NCI-H526 (cell line): ENCODE results near the gene SLC24A4.
"Not testable (repeated sequence)": the region's sequence is repeated elsewhere in the genome, so short reads cannot be mapped to it uniquely, and the experiment has no call there.

Source experiments
- DNase-seq, 2 experiments: peaks; one replicate each; lab custom pipeline; 2025; lab: John Stamatoyannopoulos, UW

The SLC24A4 gene

DNA sequence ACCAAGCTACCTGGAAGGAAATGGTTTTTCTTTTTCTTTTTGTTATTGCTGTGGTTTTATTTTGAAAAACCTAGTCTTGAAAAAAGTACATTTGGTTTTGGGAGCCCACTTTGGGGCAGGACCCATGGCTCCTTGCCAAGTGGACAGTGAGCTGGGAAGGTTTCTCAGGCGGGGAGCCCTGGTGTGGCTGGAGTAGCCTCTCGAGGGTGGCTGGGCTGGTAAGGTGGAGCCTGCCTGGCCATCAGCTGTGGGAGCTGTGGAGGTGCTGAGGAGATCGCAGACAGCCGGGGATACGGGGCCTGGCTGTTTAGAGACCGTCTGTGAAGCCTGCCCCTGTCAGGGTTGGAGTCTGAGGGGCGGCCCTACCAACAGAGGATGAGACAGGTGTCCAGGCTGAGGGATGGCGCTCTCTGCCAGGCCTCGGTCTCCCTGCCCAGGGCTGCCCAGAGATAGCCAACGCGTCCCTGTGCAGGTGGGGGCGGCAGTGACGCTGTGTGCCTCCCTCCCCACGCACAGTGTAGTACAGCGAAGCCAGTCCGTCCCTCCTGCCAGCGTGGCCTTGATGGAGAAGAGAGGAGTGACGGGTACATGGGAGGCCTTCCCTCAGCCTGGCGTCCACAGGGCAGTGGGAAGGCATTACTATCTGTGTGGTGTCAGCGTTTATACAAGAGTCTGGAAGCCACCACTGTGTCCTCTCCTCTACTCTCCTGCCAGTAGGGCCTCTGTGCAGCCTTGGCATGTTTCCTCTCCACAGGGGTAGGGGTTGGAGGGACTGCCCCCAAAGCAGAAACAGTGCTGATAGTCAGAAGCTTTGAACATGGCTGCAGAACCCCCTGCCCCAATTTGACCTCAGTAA is 196.5 kb downstream of the SLC24A4 start:
- DNase-seq: no peak

DNA sequence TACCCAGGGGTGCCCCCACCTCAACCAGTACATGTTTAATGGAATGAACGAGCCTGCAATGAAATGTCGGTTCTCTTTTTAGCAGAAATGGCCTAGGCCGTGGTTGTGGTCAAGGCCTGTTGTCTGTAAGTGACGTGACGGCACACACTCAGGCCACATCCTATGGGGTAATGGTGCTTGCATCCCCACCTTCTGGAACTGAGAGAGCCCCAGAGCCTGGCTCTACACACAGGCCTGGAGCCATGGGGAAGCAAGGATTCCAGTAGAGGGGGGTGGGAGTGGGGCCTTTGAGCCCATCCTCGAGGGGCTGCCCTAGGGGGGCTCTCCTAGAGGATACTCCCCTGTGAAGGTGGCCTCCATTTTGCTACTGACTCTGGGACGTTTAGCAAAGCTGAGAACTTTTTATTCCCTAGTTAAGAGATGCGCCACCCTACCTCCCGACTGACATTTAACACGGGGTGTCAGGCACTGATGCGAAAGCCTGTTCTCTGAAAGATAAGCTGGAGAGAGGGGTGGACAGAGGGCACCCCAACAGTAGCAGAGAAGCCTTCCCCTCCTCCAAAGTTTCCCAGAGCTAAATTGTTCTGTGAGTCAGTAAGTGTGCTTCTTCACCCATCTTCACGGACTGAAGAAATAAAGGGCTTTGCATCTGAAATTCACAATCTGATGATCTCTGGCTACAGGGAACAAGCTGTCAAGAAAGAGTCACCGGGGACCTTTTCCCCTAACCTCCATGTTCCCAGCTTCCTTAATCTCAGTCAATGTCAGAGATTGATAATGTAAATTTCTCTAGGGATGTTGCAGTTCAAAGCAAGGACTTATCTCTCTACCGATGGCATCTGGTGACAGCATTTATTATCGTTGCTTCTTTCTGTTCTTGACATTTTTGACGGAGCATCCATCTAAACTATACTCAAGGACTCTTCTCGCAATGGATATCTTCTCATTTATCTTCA is 197.4 kb downstream of the SLC24A4 start:
- no peak for DNase-seq

GRCh38 chr14:92521058-92521415 is 198.1 kb downstream of the SLC24A4 start:
- DNase-seq: no peak

DNA sequence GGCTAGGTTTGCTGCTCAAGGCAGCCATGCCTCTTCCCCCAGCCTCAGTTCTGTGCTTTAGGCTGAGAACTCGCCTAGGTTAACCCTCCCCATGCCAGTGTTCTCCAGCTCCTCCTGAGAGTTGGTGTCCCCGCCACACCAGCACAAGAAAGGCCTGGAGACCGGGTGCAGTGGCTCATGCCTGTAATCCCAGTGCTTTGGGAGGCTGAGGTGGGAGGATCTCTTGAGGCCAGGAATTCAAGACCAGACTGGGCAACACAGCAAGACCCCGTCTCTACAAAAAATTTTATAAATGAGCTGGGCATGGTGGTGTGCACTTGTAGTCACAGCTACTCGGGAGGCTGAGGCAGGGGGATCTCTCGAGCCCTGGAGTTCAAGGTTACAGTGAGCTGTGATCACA is 200.8 kb downstream of the SLC24A4 start:
- DNase-seq: no peak

DNA sequence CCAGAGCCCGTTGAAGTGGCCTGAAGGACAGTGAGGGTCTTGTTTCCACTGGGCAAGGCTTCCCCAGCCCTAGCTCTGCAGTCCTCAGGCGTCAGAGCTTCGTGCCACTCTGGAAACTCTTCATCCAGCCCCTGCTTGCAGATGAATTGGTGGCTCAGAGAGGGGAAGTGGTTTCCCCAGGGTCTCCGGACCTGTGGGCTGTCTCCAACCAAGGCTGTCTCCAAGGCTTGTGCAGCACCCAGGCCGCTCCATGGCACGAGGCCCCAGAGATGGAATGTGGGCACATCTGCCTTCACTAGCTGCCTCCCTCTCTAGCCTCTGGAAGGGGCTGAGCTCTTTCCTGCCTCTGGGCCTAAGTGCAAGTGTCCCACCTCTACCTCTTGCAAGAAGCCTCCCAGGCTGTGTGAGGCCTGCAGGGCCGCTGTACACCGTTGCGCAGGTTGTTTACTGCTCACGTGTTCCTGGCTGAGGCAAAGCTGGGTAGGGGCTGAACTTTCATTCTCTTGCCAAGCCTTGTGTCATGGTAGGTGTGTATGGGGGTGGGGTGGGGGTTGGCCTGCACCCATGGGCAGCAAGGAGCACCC is 201.7 kb downstream of the SLC24A4 start:
- no peak for DNase-seq

DNA sequence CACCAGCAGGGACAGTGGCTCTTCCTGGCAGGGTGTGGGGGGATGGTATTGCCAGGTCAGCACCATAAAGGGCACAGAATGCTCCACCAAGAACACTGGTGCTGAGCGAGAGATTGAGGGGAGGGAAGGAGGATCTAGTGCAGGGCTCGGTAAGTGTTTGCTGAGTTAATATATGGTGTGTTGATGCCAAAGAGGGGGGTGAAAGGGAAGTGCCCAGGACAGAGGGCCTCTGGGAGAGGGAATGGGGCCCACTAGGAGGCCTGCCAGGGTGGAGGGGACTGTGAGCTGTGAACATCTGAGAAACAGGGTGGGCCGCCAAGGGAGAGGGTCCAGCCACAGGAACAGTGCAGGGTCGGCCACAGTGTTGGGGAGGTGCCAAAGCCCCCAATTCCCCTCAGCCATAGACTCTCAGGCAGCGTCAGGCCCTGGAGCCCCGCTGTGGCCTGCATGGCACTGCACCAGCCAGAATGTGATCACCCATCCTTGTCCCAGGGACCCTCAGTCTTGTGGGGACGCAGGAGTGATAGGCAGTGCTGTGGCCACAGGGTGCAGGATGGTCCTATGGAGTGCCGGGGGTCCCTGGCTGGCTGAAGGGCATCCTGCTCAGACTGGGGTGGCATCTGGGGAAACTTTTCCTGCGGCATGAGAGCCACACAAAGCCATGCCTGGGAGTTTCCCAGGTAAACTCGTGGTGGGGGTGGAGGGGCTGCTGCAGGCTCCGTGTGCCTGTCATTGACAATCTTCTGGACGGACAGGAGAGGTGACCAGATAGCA is 202.5 kb downstream of the SLC24A4 start:
- DNase-seq: no peak

DNA sequence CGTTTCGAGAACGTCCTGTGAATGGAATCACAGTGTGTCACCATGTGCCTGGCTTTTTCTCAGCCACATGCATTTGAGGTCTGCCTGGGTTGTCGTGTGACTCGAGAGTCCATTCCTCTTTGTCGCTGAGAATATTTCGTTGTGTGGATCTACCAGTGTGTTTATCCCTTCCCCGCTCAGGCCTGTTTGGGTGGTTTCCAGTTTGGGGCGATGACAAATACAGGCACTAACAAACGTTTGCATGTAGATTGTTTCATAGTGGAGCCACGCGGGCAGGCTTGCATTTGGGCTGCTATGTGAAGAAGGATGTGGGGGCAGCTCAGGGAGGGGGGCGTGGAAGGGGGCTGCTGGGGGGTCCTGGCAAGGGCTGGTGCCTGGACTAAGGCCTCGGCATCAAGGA is 204.8 kb downstream of the SLC24A4 start:
- DNase-seq: no peak

- DNase-seq: no peak
Observed at GRCh38 chr14:92528486-92529100, 205.6 kb downstream of the SLC24A4 start.

DNA sequence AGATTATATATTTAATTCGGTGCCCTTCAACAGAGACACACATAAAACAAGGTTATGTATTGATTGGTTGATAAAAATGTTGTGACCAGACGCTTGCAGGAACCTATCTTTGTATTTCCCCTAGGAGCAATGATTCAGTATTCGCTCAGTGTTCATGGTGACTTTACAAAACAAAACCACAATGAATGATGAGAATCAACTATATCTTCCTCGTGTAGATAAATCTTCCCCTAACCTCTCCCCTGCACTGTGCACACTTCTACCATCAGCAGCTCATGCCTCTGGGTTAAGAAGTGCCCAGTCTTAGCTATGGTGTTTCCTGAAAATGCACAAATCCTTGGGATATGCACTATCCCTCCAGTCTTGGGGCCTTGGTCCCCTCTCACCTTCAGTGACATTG is 206.9 kb downstream of the SLC24A4 start:
- no peak for DNase-seq

DNA sequence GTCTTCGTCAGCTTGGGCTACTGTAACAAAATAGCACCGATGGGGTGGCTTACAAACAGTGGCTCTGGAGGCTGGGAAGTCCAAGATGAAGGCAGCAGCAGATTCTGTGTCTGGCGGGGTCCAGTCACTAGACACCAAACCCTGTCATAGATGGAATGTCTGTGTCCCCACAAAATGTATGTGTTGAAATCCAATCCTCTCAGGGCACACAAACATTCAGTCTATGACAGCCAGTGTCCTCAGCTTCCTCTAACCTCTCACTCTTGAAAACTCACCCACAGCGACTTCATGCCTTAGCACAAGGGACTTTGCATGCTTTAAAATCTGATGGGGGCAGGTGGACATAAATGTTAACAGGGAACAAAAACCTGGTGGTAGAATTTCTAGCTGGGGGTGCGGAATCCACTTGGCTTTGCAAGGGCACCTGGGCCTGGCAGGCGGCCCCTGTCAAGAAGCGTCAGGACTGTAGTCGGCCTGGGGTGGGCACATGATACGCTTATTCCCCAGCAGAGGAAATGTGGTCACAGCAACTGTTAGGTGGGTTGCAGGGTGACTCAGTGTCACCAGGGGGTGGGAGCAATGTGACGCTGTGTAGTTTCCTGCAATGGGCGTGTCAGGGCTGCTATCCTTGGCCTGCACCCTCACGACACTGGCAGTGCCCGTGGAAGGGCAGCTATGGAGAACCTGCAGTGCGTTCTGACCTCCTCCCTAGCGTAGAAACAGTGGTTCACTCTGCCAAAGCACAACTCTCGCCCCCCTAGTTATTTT is 208.3 kb downstream of the SLC24A4 start:
- no peak for DNase-seq

GRCh38 chr14:92532490-92533163 is 209.7 kb downstream of the SLC24A4 start:
- DNase-seq: no peak

DNA sequence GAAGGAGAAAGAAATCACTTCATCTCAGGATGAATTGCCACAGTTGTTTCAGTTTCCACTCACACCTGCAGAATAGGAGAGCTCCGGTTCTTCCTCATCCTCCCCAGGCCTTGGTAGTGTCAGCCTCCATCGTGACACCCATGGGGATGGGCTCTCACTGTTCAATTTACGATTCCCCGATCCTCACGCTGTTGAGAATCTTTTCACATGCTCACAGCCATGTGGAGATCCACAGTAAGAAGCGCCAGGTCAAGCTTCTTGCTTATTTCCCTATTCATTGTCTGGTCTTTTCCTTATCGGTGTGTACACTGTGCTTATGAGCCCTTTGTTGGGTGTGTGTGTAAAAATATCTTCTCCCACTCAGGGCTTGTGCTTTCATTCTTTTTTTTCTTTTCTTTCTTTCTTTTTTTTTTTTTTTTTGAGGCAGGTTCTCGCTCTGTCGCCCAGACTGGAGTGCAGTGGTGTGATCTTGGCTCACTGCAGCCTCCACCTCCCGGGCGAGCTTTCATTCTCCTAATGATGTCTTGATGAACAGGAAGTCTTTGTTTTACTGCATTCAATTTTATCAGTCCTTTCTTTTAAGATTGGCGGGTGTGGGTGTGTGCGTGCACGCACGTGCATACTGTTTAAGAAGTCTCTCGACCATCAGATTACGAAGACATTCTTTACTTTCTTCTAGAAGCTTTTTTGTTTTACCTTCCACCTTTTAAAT is 212.1 kb downstream of the SLC24A4 start:
- DNase-seq: peak in 1 of 2 experiments; percentile 16

DNA sequence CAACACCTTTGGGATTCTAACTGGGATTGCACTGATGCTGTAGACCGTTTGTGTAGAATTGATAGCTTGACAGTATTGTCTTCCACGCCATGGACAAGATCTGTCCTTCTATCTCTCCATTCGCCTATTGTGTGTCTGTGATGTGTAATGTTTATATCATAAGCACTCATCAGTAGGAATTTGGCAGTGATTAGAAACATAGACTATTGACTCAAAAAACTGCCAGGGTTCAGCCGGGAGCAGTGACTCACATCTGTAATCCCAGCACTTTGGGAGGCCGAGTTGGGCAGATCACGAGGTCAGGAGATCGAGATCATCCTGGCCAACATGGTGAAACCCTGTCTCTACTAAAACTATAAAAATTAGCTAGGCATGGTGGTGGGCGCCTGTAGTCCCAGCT is 213.3 kb downstream of the SLC24A4 start:
- DNase-seq: not testable (repeated sequence)

- no peak for DNase-seq
Observed at GRCh38 chr14:92538412-92538985, 215.5 kb downstream of the SLC24A4 start.

DNA sequence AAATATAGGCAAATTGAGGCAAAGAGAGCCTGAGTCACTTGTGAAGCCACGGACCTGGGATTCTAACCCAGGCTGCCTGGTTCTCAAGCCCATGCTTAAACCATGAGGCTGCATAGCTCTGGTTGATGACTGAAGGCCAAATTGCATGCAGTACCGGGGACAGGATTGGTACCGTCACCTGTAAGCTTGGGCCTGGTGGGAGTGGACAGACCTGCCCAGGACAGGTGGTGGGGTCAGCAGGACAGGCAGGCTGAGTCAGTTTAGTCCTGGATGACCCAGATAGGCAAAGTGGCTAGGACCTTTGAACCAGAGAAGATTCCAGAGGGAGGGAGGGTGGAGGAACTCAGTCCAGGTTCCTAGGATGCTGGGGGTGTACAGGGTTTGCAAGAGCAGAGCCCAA is 216.5 kb downstream of the SLC24A4 start:
- no peak for DNase-seq

GRCh38 chr14:92539875-92540274 is 216.9 kb downstream of the SLC24A4 start:
- DNase-seq: no peak

GRCh38 chr14:92540472-92541048 is 217.6 kb downstream of the SLC24A4 start:
- DNase-seq: no peak

DNA sequence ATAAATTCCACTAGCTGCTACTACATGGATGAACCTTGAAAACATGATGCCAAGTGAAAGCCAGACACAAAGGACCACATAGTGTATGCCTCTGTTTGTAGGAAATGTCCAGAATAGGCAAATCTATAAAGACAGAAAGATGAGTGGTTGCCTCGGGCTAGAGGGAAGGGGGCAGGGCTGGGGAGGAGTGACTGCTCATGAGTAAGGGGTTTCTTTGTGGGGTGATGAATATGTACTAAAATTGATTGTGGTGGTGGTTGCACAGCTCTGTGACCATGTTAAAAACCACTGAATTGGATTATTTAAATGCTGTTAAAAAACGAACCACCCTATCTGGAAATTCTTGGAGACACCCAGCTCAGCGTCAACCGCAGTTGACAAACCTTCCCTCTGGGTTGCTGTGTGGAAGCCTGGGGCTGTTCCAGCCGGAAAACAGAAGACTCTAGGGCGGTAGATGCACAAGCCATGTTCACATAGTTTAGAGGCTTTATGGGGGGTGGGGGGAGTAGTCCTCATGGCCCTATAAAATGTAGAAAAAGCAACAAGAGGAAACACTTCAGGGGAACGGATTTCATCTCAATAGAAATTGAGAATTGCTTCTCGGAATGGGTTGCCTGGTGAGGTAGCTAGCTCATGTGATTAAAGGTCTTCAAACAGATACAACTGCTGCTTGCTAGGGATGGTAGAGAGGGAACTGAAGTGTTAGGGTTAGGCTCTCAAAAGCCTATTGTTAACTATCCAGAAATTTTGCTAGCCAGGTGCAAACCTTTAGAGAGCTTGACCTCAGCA is 220.0 kb downstream of the SLC24A4 start:
- DNase-seq: peak in 1 of 2 experiments; percentile 26
